Transverse colon (tissue), 4 donors: Measurements from ENCODE around the gene PLK2. TPM values are rescaled to one million over a fixed set of nuclear protein-coding genes. Genes with fewer than 3 reads are reported as not detected.

Source experiments
- DNase-seq: peaks from one replicate; pipeline ENCODE4 v3.0.0-alpha.2; 2019
- H3K27ac ChIP-seq, 4 donors: fragments of 200-600 bp; sonication (generic); 2 replicates each; pipeline ENCODE4 v1.5.1; 2016 to 2018; ENCODE audit warnings: inconsistent platforms in 4 of 4
- H3K27me3 ChIP-seq: fragments of 200-600 bp; sonication (generic); 2 replicates; pipeline ENCODE4 v1.5.1; 2017; ENCODE audit warnings: inconsistent platforms
- H3K36me3 ChIP-seq, 4 donors: fragments of 200-600 bp; sonication (generic); 2 replicates each; pipeline ENCODE4 v1.5.1; 2017 to 2019; ENCODE audit warnings: inconsistent platforms in 4 of 4
- H3K4me1 ChIP-seq, 4 donors: fragments of 200-600 bp; sonication (generic); 2 replicates each; pipeline ENCODE4 v1.5.1; 2017 to 2020; ENCODE audit warnings: inconsistent platforms in 4 of 4
- H3K4me3 ChIP-seq, 4 donors: fragments of 200-600 bp; sonication (generic); 1 replicate in 1 of 4; 2 replicates in 3 of 4; pipeline versions ENCODE4 v1.5.1 to v1.6.1; 2017 to 2019; ENCODE audit warnings: inconsistent platforms in 4 of 4
- H3K9me3 ChIP-seq, 2 donors: fragments of 200-600 bp; sonication (generic); 2 replicates each; pipeline ENCODE4 v1.5.1; 2017 to 2019; ENCODE audit warnings: inconsistent platforms in 2 of 2
- CTCF ChIP-seq, 5 experiments: fragments of 200-600 bp in 3 of 5; fragments of 450-650 bp in 2 of 5; sonication (generic) in 3 of 5; IDR thresholded peaks; 1 replicate in 2 of 5; 2 replicates in 3 of 5; pipeline ENCODE4 v1.5.1; 2016 to 2017; ENCODE audit warnings: antibody characterized with exemption in 5 of 5, inconsistent platforms in 3 of 5, mild to moderate bottlenecking in 2 of 5, moderate library complexity in 1 of 5
- EP300 ChIP-seq: sonication (generic); formaldehyde crosslinking; IDR thresholded peaks from one replicate; pipeline ENCODE4 v1.6.1; 2017; ENCODE audit warnings: antibody characterized with exemption, low read depth
- POLR2A ChIP-seq: fragments of 450-650 bp; IDR thresholded peaks from one replicate; pipeline ENCODE4 v1.6.1; 2016; ENCODE audit warnings: antibody characterized with exemption, mild to moderate bottlenecking, moderate library complexity
- POLR2AphosphoS5 ChIP-seq, 3 donors: sonication (generic); formaldehyde crosslinking; IDR thresholded peaks; one replicate each; pipeline ENCODE4 v1.6.1; 2016; ENCODE audit warnings: antibody characterized with exemption in 3 of 3
- WGBS, 2 donors: methylation state at CpG; one replicate each; pipeline ENCODE4 v1.1.5; 2018; ENCODE audit warnings: low coverage in 1 of 2; 5-methylcytosine and 5-hydroxymethylcytosine counted together
- in situ Hi-C, 4 donors: fragments of 200-750 bp; cut with MboI; loops; one replicate each; pipeline versions ENCODE4 v1.15.0 to v1.15.1; 2017; ENCODE audit warnings: low sequenced_read_pairs in 3 of 4, low pct_ligation_motif_present in 1 of 4, low pct_unique_long_range_greater_than_20kb in 1 of 4
- intact Hi-C: fragments of 100-400 bp; cut with DNase I; formaldehyde crosslinking; loops from one replicate; pipeline ENCODE4 v1.15.1; 2023; ENCODE audit warnings: low total_unique reads
- total RNA-seq, 4 donors: library from RNA; depleted of rRNA; stranded (reverse); fragments of >200 nt; gene quantifications; one replicate each; pipeline ENCODE4 v1.1.0, GENCODE V29; 2016

PLK2 gene
- total RNA-seq, 4 donors from 2014 or later = 6.0 to 78.6 (median 40.6) TPM

GRCh38 chr5:58499231-58499630 lies 39.3 kb upstream of the PLK2 start:
- intact Hi-C loops (no loop called here), in situ Hi-C loops (loop anchor here in 3 of 4 donors (25.0 kb wide), 1 partner anchor 338 kb away; no protein-coding TSS in a partner anchor)
- TF ChIP-seq EP300 (no peak), POLR2A (no peak), POLR2AphosphoS5 (IDR thresholded peaks at IDR 0.05) (no peak), CTCF (IDR thresholded peaks at IDR 0.05) (no peak)
- H3K4me1 ChIP-seq = no peaks in the 10 kb centered on the region
- H3K36me3 ChIP-seq = no peaks in the 10 kb centered on the region
- no peaks in the 10 kb centered on the region for H3K27me3 ChIP-seq
- no peak overlapping the region for H3K4me3 ChIP-seq
- H3K27ac ChIP-seq = no peak overlapping the region
- WGBS, 2 donors = 81 to 83% methylated on average over 3 of the region's 3 CpGs
- no peak for DNase-seq
- no peaks in the 10 kb centered on the region for H3K9me3 ChIP-seq

GRCh38 chr5:58498340-58498942 lies 38.6 kb upstream of the PLK2 start:
- Histone ChIP-seq H3K4me1 (no peaks in the 10 kb centered on the region), H3K27me3 (no peaks in the 10 kb centered on the region), H3K36me3 (no peaks in the 10 kb centered on the region), H3K9me3 (no peaks in the 10 kb centered on the region), H3K4me3 (no peak overlapping the region), H3K27ac (no peak overlapping the region)
- WGBS, 2 donors = 0 to 16% methylated on average over 2 of the region's 2 CpGs
- in situ Hi-C loops = loop anchor here in 3 of 4 donors (25.0 kb wide), 1 partner anchor 339 kb away; no protein-coding TSS in a partner anchor
- intact Hi-C loops = no loop called here
- TF ChIP-seq POLR2A = no peak
- TF ChIP-seq CTCF (IDR thresholded peaks at IDR 0.05) = peak; percentile 55 to 75 (median 68)
- TF ChIP-seq POLR2AphosphoS5 (IDR thresholded peaks at IDR 0.05) = no peak
- no peak for TF ChIP-seq EP300
- peak; percentile 29 for DNase-seq

- Histone ChIP-seq H3K27ac (no peak overlapping the region), H3K4me3 (no peak overlapping the region), H3K36me3 (no peaks in the 10 kb centered on the region), H3K9me3 (no peaks in the 10 kb centered on the region), H3K4me1 (no peaks in the 10 kb centered on the region), H3K27me3 (no peaks in the 10 kb centered on the region)
- TF ChIP-seq POLR2AphosphoS5 (IDR thresholded peaks at IDR 0.05) = no peak
- TF ChIP-seq CTCF (IDR thresholded peaks at IDR 0.05) = no peak
- no peak for TF ChIP-seq POLR2A
- no peak for TF ChIP-seq EP300
- in situ Hi-C loops (loop anchor here in 3 of 4 donors (25.0 kb wide), 1 partner anchor 339 kb away; no protein-coding TSS in a partner anchor), intact Hi-C loops (no loop called here)
- no peak for DNase-seq
Measured at GRCh38 chr5:58497921-58498320, 38.0 kb upstream of the PLK2 start.

DNA sequence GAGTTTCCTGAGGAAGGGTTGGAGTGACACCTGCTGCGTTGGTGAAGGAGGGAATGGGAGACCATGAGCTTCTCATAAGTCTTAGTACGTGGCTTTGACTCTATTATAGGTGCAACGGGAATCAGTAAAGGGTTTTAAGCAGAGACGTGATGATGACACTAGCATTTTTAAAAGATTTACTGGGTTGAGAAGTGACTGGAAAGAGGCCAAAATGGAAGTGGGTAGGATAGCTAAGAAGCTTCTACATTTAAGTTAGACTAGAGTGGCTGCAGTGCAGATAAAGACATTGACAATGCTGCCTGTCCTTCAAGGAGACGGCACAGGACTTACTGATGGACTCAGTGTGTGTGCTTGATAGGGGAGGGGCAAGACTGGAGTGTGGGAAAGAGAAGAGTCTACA lies 37.5 kb upstream of the PLK2 start:
- no peak for DNase-seq
- no peak for TF ChIP-seq CTCF (IDR thresholded peaks at IDR 0.05)
- TF ChIP-seq POLR2A = no peak
- TF ChIP-seq POLR2AphosphoS5 (IDR thresholded peaks at IDR 0.05) = no peak
- no peak for TF ChIP-seq EP300
- Histone ChIP-seq H3K4me1 (no peaks in the 10 kb centered on the region), H3K9me3 (no peaks in the 10 kb centered on the region), H3K27me3 (no peaks in the 10 kb centered on the region), H3K36me3 (no peaks in the 10 kb centered on the region), H3K27ac (no peak overlapping the region), H3K4me3 (no peak overlapping the region)
- 55 to 67% methylated on average over 5 of the region's 5 CpGs for WGBS, 2 donors
- intact Hi-C loops = no loop called here
- in situ Hi-C loops = loop anchor here in 3 of 4 donors (25.0 kb wide), 1 partner anchor 340 kb away; no protein-coding TSS in a partner anchor
